KOPT-K1 (cell line): ENCODE results near the gene ABHD3.
"Not testable (repeated sequence)": the region's sequence is repeated elsewhere in the genome, so short reads cannot be mapped to it uniquely, and the experiment has no call there.

Experiments
- H3K27ac ChIP-seq: fragments of 200-600 bp; sonication (generic); 2 replicates; pipeline ENCODE4 v1.5.1; 2016; ENCODE audit warnings: antibody characterized with exemption, mild to moderate bottlenecking, low read depth, low read length; ENCODE audit not compliant: poor library complexity, severe bottlenecking
- H3K36me3 ChIP-seq: fragments of 200-600 bp; sonication (generic); 2 replicates; pipeline ENCODE4 v1.5.1; 2017; ENCODE audit warnings: antibody characterized with exemption, mild to moderate bottlenecking, low read length, moderate library complexity; ENCODE audit not compliant: insufficient read depth
- H3K9me3 ChIP-seq: fragments of 200-600 bp; sonication (generic); 2 replicates; pipeline ENCODE4 v1.5.1; 2017; ENCODE audit warnings: antibody characterized with exemption, low read length, mild to moderate bottlenecking; ENCODE audit not compliant: insufficient read depth, poor library complexity, severe bottlenecking

ABHD3 gene, protein sequence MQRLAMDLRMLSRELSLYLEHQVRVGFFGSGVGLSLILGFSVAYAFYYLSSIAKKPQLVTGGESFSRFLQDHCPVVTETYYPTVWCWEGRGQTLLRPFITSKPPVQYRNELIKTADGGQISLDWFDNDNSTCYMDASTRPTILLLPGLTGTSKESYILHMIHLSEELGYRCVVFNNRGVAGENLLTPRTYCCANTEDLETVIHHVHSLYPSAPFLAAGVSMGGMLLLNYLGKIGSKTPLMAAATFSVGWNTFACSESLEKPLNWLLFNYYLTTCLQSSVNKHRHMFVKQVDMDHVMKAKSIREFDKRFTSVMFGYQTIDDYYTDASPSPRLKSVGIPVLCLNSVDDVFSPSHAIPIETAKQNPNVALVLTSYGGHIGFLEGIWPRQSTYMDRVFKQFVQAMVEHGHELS

GRCh38 chr18:21704603-21705364 lies at the start of gene ABHD3:
TSS of gene ABHD3 (minus strand) at chr18:21704774. CDS start at chr18:21704665, 109 bp downstream.
- Histone ChIP-seq H3K36me3 (peaks cover 21% of the 10 kb centered on the region), H3K27ac (peak within 1 kb of the TSS; percentile 68), H3K9me3 (no peaks in the 10 kb centered on the region)

- H3K27ac ChIP-seq, result no peak overlapping the region
- no peaks in the 10 kb centered on the region for H3K9me3 ChIP-seq
Measured at GRCh38 chr18:21747764-21748693, 43.5 kb upstream of the ABHD3 start.

DNA sequence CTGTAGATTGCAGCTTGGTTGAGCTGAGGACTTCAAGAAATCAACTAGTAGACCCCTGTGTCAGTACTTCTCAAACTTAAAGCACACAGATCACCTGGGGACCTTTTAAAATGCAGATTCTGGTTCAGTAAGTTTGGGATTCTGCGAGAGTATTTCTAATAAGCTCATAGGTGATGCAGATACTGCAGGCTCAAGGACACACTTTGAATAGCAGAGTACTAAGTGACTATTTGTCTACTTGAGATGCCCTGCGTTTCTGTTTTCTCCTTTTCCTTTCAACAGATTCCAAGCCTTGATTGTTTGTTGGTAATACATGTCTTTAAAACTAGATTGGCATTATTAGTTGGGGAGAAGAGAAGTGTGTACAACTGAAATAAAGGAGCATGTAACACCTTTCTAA lies 42.7 kb upstream of the ABHD3 start:
- no peaks in the 10 kb centered on the region for H3K9me3 ChIP-seq
- no peaks in the 10 kb centered on the region for H3K36me3 ChIP-seq
- no peak overlapping the region for H3K27ac ChIP-seq

More at GRCh38 chr18:21747764-21748693, 43.5 kb upstream of the ABHD3 start:
- H3K36me3 ChIP-seq, result no peaks in the 10 kb centered on the region

DNA sequence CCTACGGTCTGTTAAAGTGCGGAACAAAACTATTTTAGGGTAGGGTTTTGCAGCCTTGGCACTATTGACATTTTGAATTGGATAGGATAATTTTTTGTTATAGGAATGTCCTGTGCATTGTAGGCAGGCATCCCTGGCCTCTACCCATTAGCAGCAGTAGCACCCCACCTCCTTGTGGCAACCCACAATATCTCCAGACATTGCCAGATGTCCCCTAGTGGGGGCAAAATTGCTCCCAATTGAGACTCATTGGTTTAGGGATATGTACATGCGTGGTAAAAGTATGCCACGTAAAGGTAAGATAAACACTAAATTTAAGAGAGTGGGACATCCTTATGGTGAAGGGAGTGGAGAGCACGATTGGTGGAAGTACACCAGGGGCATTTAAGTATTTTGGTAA lies 40.7 kb upstream of the ABHD3 start:
- no peaks in the 10 kb centered on the region for H3K36me3 ChIP-seq
- H3K9me3 ChIP-seq, result no peaks in the 10 kb centered on the region
- H3K27ac ChIP-seq, result no peak overlapping the region

- H3K36me3 ChIP-seq, result no peaks in the 10 kb centered on the region
- H3K27ac ChIP-seq, result no peak overlapping the region
- H3K9me3 ChIP-seq, result no peaks in the 10 kb centered on the region
Measured at GRCh38 chr18:21743166-21743832, 38.7 kb upstream of the ABHD3 start.

- Histone ChIP-seq H3K27ac (peak overlapping the region; percentile 89), H3K9me3 (no peaks in the 10 kb centered on the region), H3K36me3 (no peaks in the 10 kb centered on the region)
Measured at GRCh38 chr18:21742315-21742687, 37.7 kb upstream of the ABHD3 start.

- Histone ChIP-seq H3K27ac (peak overlapping the region; percentile 89), H3K9me3 (peaks cover 2% of the 10 kb centered on the region), H3K36me3 (no peaks in the 10 kb centered on the region)
Measured at GRCh38 chr18:21741562-21742314, 37.2 kb upstream of the ABHD3 start.

GRCh38 chr18:21741312-21741561 lies 36.7 kb upstream of the ABHD3 start:
- H3K27ac ChIP-seq, result peak overlapping the region; percentile 89

DNA sequence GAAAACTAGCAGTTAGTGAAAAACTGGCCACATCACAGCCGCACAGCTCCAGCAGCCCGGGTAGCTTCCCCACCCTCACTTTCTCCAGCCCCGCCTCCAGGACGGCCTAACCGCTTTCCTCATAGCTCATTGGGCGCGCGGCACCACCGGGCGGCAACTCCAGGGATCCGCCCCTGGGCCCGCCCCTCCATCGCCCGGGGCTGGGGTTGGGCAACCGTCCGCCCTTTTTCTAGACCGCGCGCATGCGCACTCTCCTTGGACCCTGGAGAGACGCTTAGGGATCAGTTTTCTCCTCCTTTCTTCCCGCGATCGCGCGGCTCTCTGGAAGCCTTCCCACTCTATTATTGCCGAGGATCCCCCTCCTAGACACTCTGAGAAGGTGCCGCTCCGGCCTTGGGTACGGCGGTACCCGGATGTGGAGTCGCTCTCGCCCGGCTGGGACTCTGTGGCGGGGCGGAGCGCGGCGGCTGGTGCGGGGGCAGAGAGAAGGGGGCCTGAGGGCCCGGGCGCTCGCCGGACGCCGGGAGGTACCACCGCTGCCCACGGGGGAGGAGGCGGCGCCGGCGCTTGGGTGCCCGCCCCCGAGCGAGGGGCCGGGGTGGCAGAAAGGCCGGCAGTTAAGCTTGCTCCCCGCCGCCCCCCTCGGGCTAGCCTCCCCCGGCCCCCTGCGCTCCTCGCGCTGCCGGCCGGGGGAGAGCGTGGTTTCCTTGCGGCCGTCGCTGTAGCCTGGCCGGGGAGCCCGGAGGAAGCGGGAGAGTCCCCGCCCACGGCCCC lies 36.2 kb upstream of the ABHD3 start, which contains the start of gene MIB1:
Gene MIB1, plus strand, starts transcription at position 255 of the 774 bp plus-strand sequence. CDS start 792 bp downstream, outside the sequence.
- peak within 1 kb of the TSS; percentile 89 for H3K27ac ChIP-seq
- peaks cover 12% of the 10 kb centered on the region for H3K9me3 ChIP-seq
- no peaks in the 10 kb centered on the region for H3K36me3 ChIP-seq

More at GRCh38 chr18:21741312-21741561, 36.7 kb upstream of the ABHD3 start:
- Histone ChIP-seq H3K9me3 (peaks cover 7% of the 10 kb centered on the region), H3K36me3 (no peaks in the 10 kb centered on the region)

DNA sequence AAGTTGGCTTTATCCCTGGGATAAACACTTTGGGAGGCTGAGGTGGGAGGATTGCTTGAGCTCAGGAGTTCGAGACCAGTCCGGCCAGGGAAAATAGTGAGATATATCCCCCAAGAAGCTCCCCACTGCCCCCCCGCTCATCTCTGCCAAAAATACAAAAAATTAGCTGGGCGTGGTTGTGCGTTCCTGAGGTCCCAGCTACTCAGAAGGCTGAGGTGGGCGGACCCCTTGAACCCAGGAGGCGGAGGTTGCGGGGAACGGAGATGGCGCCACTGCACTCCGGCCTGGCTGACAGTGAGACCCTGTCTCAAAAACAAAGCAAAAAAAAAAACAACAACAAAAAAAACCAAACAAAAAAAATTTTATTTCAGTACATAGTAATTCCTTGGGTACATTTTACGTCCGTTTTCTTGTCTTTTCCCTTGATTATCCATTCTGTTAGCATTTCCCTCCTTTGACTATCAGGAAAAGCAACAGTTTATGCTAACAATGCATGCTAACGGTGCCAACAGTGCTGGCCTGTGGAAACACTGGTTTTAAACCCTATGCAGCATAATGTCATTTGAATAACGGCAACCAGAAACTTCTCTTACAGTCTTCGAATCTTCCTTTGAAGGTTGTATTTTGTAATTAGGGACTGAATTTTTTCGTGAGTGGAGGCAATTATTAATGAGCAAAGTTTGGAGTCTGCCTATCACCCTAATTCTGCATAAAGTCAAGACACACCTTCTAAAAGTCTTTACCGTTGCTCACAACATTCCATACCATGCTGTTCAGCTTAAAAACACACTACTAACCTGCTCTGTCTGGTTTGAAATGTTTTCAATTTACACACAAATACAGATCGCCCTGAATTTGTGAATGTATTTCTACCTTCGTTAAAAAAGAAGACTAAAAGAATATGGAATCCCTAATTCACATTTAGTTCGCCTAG lies 35.3 kb upstream of the ABHD3 start:
- Histone ChIP-seq H3K27ac (peak overlapping the region; percentile 89), H3K9me3 (peaks cover 19% of the 10 kb centered on the region), H3K36me3 (no peaks in the 10 kb centered on the region)

GRCh38 chr18:21736926-21737325 lies 32.4 kb upstream of the ABHD3 start:
- H3K9me3 ChIP-seq, result peaks cover 20% of the 10 kb centered on the region
- not testable (repeated sequence) for H3K27ac ChIP-seq, H3K36me3 ChIP-seq

DNA sequence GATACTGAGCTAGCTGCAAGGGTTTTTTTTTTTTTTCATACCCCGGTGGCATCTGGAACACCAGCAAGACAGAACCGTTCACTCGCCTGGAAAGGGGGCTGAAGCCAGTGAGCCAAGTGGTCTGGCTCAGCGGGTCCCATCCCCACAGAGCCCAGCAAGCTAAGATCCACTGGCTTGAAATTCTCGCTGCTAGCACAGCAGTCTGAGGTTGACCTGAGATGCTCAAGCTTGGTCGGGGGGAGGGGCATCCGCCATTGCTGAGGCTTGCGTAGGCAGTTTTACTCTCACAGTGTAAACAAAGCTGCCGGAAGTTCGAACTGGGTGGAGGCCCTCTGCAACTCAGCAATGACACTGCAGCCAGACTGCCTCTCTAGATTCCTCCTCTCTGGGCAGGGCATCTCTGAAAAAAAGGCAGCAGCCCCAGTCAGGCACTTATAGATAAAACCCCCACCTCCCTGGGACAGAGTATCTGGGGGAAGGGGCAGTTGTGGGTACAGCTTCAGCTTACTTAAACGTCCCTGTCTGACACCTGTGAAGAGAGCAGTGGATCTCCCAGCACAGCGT lies 31.0 kb upstream of the ABHD3 start:
- Histone ChIP-seq H3K27ac (no peak overlapping the region), H3K36me3 (no peaks in the 10 kb centered on the region), H3K9me3 (peaks cover 20% of the 10 kb centered on the region)
